Measurements from ENCODE around the gene ARHGEF12.

Gene ARHGEF12

DNA sequence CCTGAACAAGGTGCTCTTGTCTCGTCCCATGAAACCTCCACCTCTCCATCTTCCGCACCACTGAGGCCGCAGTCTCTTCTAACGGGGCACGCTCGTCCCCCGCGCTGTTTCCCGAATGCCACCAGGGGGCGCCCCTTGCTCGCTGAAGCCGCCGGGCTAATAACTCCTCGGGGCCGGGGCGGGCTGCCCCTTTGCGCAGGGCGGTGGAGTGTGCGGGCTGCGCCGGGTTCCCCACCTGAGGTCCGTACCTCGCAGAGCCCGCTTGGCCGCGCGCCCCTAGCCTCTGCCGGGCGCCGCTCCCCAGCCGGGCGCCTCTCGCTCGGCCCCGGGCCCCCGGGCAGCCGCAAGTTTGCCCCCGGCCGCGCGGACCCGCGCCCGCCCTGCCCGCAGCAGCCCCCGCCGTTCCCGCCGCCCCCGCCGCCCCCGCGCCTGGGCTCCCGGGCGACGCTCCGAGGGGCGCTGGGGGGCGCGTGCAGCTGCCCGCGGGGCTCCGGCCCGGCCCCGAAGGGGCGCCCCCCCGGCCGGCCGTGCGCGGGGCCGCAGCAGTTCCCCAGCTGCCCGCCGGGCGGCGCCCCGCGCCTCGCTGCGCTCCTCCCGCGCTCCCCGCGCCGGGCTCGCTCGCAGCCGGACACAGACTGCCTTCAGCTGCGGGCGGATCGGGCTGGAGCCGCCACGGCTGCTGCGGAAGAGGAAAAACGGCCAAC, 175.1 kb downstream of the ARHGEF12 start, which contains the start of gene GRIK4:
Gene GRIK4 (plus strand): TSS at position 633 of the 704 bp plus-strand sequence. CDS start 148,571 bp downstream, outside the sequence.
- TF ChIP-seq EGR1 (IDR thresholded peaks at IDR 0.05): no peak
- TF ChIP-seq NFIC (IDR thresholded peaks at IDR 0.05): 0 out of 2 replicates have a peak, but pooled peaks have one; percentile 21
- TF ChIP-seq RAD21 (IDR thresholded peaks at IDR 0.05; ENCODE audit: low read depth): peak; percentile 98
- peak; percentile 72; the same call in 1 of the 2 replicates for TF ChIP-seq ZBTB7A (IDR thresholded peaks at IDR 0.05; ENCODE audit: low read depth)
- no peak for TF ChIP-seq TCF12 (IDR thresholded peaks at IDR 0.05; ENCODE audit: low read depth)
- TF ChIP-seq, protein P1, sequence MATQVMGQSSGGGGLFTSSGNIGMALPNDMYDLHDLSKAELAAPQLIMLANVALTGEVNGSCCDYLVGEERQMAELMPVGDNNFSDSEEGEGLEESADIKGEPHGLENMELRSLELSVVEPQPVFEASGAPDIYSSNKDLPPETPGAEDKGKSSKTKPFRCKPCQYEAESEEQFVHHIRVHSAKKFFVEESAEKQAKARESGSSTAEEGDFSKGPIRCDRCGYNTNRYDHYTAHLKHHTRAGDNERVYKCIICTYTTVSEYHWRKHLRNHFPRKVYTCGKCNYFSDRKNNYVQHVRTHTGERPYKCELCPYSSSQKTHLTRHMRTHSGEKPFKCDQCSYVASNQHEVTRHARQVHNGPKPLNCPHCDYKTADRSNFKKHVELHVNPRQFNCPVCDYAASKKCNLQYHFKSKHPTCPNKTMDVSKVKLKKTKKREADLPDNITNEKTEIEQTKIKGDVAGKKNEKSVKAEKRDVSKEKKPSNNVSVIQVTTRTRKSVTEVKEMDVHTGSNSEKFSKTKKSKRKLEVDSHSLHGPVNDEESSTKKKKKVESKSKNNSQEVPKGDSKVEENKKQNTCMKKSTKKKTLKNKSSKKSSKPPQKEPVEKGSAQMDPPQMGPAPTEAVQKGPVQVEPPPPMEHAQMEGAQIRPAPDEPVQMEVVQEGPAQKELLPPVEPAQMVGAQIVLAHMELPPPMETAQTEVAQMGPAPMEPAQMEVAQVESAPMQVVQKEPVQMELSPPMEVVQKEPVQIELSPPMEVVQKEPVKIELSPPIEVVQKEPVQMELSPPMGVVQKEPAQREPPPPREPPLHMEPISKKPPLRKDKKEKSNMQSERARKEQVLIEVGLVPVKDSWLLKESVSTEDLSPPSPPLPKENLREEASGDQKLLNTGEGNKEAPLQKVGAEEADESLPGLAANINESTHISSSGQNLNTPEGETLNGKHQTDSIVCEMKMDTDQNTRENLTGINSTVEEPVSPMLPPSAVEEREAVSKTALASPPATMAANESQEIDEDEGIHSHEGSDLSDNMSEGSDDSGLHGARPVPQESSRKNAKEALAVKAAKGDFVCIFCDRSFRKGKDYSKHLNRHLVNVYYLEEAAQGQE (IDR thresholded peaks at IDR 0.05; ENCODE audit: low read depth): no peak
- TF ChIP-seq, protein P2, sequence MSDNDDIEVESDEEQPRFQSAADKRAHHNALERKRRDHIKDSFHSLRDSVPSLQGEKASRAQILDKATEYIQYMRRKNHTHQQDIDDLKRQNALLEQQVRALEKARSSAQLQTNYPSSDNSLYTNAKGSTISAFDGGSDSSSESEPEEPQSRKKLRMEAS (IDR thresholded peaks at IDR 0.05): no peak
- TF ChIP-seq EP300 (IDR thresholded peaks at IDR 0.05; ENCODE audit: borderline replicate concordance): no peak
- TF ChIP-seq FOXM1 (IDR thresholded peaks at IDR 0.05; ENCODE audit: borderline replicate concordance, low read depth): no peak
- TF ChIP-seq CREB1 (IDR thresholded peaks at IDR 0.05; ENCODE audit: low read depth): no peak
- TF ChIP-seq, protein P3, sequence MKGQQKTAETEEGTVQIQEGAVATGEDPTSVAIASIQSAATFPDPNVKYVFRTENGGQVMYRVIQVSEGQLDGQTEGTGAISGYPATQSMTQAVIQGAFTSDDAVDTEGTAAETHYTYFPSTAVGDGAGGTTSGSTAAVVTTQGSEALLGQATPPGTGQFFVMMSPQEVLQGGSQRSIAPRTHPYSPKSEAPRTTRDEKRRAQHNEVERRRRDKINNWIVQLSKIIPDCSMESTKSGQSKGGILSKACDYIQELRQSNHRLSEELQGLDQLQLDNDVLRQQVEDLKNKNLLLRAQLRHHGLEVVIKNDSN (IDR thresholded peaks at IDR 0.05): no peak

DNA sequence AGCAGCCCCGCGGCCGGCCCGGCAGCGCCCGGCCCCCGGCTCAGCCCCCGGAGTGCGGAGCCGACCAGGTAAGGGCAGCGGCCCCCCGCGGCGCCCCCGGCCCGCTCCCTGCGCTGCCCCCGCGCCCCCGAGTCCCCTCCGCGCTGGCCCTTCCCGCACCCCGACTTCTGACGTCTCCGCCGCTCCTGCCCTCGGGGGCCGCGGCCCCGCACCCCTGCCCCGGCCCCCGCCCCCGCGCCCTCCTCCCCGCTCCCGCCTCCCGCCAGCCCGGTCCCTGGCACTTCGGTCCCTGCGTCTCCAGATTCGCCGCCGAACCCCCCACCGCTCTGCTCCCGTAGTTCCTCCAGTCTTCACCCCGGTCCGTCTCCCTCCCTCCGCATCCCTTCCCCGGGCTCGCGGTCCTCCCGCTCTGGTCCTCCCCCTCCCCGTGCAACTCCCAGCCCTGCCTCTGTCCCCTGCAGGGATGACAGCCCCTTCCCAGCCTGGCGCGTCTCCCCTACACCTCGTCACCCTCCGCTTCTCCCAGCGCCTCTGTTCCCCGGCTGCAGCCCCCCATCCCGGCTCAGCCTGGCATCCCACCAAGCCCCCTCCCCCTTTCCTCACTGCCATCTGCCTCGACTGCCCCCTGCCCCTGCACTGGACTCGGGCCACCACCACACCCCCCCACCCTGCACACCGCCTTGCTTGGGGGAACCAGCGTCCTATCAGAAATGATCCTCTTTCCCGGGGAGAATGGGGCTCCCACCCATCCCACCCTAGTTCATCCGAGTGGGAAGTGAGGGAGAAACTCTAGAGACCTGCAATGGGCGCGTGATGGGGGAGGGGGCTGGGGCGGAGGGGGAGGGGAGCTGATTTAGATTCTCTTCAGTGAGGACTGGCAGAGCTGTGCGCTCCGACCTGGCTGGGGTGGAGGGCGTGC, 175.9 kb downstream of the ARHGEF12 start:
- TF ChIP-seq RAD21 (IDR thresholded peaks at IDR 0.05; ENCODE audit: low read depth) (no peak), ZBTB7A (IDR thresholded peaks at IDR 0.05; ENCODE audit: low read depth) (no peak; the same call in 1 of the 2 replicates), CEBPB (IDR thresholded peaks at IDR 0.05) (no peak), YY1 (IDR thresholded peaks at IDR 0.05; ENCODE audit: low read depth) (no peak), FOXM1 (IDR thresholded peaks at IDR 0.05; ENCODE audit: borderline replicate concordance, low read depth) (no peak), TEAD4 (IDR thresholded peaks at IDR 0.05) (no peak), CREB1 (IDR thresholded peaks at IDR 0.05; ENCODE audit: low read depth) (no peak), EGR1 (IDR thresholded peaks at IDR 0.05) (no peak)
- TF ChIP-seq, protein P2 (IDR thresholded peaks at IDR 0.05): no peak
- TF ChIP-seq, protein P1 (IDR thresholded peaks at IDR 0.05; ENCODE audit: low read depth): no peak
- TF ChIP-seq, protein P3 (IDR thresholded peaks at IDR 0.05): no peak

DNA sequence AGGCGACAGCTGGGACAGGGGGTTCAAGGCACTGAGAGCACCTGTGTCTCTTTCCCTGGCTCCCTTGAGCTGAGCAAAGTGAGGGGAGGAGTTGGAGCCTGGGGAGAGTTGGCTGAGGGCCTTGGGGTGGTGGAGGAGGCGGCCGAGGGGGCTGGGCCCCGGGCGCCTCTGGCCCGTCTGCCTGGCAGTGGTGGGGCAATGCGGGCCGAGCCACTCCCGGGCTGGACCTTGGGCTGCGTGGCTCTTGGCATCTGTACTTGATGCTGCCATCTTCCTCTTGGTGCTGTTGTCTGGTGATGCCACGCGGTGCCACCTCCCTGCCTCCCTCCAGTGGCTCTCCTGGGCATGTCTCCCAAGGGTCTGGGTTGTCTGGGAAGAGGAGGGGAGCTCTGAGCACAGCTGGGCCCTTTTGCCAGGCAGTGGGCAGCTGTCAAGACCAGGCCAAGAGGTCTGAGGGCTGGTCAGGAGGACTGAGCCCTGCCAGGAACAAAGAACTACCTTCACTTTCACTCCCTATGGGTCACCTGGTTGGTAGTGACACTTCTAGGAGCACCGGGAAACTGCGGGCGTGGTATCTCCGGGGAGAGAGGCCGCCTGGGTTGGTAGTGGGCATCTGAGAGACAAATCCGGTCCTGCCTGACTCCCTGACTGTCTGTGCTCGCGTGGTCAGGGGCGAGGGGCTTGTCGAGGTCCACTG, 176.7 kb downstream of the ARHGEF12 start:
- TF ChIP-seq NFIC (IDR thresholded peaks at IDR 0.05) (no peak), RAD21 (IDR thresholded peaks at IDR 0.05; ENCODE audit: low read depth) (no peak), EGR1 (IDR thresholded peaks at IDR 0.05) (no peak), FOXM1 (IDR thresholded peaks at IDR 0.05; ENCODE audit: borderline replicate concordance, low read depth) (no peak), ZBTB7A (IDR thresholded peaks at IDR 0.05; ENCODE audit: low read depth) (no peak), CREB1 (IDR thresholded peaks at IDR 0.05; ENCODE audit: low read depth) (no peak), TCF12 (IDR thresholded peaks at IDR 0.05; ENCODE audit: low read depth) (no peak), TAF1 (IDR thresholded peaks at IDR 0.05; ENCODE audit: low read depth) (no peak), YY1 (IDR thresholded peaks at IDR 0.05; ENCODE audit: low read depth) (no peak), CEBPB (IDR thresholded peaks at IDR 0.05) (no peak)
- TF ChIP-seq, protein P3 (IDR thresholded peaks at IDR 0.05): no peak

Measured in Ishikawa (cell line).